HG03039 (cell line): Measurements from ENCODE around the gene PPP1R8.
"Not testable (repeated sequence)": the region's sequence is repeated elsewhere in the genome, so short reads cannot be mapped to it uniquely, and the experiment has no call there.

ENCODE experiments used
- ATAC-seq: cut with Tn5 transposase; IDR thresholded peaks from one replicate; pipeline ENCODE4 v1.9.1; 2021; ENCODE audit warnings: mild to moderate bottlenecking, moderate library complexity; ENCODE audit not compliant: unreplicated experiment

Gene PPP1R8

GRCh38 chr1:27830621-27831440, at the start of gene PPP1R8:
Gene PPP1R8 (plus strand): TSS chr1:27830782. CDS start chr1:27830836, 54 bp downstream.
- ATAC-seq: peak; percentile 90

- no peak for ATAC-seq
Observed at GRCh38 chr1:27782950-27783349, 47.6 kb upstream of the PPP1R8 start.

- no peak for ATAC-seq
Observed at GRCh38 chr1:27784700-27785099, 45.9 kb upstream of the PPP1R8 start.

GRCh38 chr1:27785781-27786455, 44.7 kb upstream of the PPP1R8 start:
- ATAC-seq: no peak

DNA sequence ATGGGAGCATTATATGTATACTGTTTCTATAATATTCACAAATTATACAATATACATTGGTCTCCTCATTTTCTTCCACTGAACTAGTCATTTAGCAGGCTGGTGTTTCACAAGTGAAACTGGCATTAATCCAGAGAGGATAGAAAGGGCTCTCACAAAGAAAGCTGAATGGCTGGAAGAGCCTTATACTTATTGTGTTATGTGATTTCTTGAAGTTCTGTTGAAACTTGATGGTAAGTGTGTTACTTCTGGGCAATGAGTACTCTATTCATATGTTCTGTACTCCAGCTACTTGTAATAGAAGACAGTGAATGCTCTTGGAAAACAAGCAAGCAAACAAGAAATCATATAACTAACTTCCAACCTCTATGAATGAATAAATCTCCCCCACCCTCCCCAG, 42.7 kb upstream of the PPP1R8 start:
- ATAC-seq: no peak

GRCh38 chr1:27789540-27790041, 41.0 kb upstream of the PPP1R8 start:
- ATAC-seq: no peak

GRCh38 chr1:27790270-27790669, 40.3 kb upstream of the PPP1R8 start:
- not testable (repeated sequence) for ATAC-seq

DNA sequence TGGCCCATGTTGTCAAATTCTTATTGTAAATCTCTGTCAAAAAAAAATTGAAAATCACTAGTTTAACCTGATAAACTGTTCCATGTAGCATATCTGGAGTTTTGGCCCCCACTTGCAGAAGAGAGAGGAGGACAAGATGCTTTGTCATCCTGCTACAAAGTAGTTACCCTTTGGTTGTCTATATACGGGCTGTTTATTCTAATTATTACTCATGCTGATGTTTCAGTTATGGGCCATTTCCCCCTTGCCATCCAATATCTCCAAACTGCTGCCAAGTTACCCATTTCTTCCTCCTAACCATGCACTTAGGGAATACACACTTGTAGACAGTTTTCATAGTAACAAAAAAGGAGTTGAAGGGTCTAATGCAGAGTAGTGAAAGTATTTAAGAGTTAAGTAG, 35.0 kb upstream of the PPP1R8 start:
- no peak for ATAC-seq

- no peak for ATAC-seq
Observed at GRCh38 chr1:27804791-27805190, 25.8 kb upstream of the PPP1R8 start.

GRCh38 chr1:27806758-27807157, 23.8 kb upstream of the PPP1R8 start:
- ATAC-seq: no peak

- no peak for ATAC-seq
Observed at GRCh38 chr1:27807385-27807784, 23.2 kb upstream of the PPP1R8 start.

- not testable (repeated sequence) for ATAC-seq
Observed at GRCh38 chr1:27808131-27808530, 22.5 kb upstream of the PPP1R8 start.

- no peak for ATAC-seq
Observed at GRCh38 chr1:27809883-27810282, 20.7 kb upstream of the PPP1R8 start.

DNA sequence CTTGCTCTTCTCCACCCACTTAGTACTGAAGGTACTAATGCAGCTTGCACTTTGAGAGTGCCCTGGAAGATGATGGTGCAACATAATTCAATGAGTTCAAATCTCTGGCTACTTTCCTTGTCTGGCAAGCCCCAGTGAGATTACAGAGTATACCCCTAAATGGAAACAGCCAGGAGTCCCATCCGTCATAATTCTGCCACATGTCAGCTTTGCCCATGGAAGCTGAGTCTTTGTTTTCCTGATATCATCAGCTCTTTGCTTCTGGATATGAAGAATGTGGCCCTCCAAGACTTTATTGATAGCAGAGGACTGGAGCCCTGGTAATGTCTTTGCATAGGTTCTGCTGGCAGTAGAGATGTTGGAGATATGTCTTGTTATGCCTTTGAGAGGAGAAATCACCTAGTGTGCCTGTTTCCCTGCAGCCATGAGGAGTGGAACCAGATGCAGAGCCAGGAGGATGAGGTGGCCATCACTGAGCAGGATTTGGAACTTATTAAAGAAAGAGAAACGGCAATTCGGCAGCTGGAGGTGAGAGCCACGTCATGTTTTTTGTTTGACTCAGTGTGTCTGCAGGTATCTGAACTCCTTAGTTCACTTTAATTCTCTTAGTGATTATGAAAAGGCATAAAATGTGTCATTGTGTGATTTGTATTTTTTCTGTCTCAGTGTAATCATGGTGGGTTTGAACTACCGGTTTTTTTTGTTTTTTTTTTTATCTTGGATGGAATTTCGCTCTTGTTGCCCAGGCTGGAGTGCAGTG, 18.7 kb upstream of the PPP1R8 start:
- ATAC-seq: no peak

DNA sequence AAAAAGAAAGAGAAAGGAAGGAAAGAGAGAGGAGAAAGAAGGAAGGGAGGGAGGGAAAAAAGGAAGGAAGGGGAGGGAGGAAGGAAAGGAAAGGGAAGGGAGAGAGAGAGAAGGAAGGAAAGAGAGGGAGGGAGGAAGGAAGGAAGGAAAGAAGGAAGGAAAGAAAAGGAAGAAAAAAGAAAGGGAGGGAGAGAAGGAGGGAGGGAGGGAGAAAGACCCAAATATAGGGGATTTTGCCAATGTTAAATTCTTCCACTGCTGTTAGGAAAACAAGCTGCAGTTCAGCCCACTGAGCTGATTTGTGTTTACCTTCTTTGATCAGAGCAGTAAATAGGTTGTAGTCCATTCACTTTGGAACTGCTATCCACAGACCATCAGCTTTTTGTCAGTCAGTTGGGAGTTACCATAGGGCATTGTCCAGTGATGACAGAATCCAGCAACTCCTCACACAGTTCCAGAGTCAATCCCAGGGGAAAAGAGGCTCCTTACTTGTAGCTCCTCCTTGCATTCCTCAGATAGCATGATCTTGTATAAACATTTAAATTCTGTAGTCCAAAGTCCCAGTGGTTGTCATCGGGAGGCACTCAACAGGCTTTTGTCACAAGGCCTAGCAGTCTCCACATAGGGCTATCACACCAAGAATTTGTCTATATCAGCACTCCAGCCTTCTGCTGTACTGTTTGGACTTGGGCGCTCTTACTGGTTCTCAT, 13.5 kb upstream of the PPP1R8 start:
- no peak for ATAC-seq

- no peak for ATAC-seq
Observed at GRCh38 chr1:27821761-27822315, 8.7 kb upstream of the PPP1R8 start.

DNA sequence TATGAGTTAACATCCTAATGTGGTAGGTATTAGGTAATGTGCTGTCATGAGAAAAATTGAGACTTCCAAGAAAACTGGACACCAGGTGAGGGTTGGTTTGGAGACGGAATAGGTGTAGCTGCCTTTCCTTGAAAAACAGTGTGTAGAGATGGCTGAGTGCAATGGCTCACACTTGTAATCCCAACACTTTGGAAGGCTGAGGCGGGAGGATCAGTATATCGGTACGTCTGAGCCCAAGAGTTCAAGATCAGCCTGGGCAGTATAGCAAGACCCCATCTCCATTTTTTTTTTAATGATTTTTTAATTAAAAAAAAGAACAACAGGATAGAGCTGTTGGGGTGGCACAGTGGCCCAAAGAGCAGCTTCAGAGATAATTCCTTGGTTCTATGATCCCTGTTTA, 6.8 kb upstream of the PPP1R8 start:
- ATAC-seq: no peak

DNA sequence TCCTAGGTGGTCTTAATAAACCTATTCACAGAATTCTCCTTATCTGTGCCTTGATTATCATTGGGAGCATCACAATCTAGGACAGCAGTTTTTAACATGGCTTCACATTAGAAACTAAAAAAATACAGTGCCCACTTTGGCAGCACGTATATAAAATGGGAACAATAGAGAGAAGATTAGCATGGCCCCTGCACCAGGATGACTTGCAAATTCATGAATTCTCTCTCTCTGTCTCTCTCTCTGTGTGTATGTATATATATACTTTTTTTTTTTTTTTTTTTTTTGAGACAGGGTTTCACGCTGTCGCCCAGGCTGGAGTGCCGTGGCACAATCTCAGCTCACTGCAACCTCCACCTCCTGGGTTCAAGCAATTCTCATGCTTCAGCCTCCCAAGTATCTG, 6.2 kb upstream of the PPP1R8 start:
- no peak for ATAC-seq

GRCh38 chr1:27829339-27829960, 1.1 kb upstream of the PPP1R8 start:
- ATAC-seq: not testable (repeated sequence)
